ENCODE measurements around the gene DOK1. TPM values are rescaled to one million over a fixed set of nuclear protein-coding genes. Genes with fewer than 3 reads are reported as not detected.

Gene DOK1
- total RNA-seq, 2 experiments from 2014 or later = 23.1 to 24.5 TPM

- intact Hi-C loops (cut with micrococcal nuclease) = no loop called here
- peaks cover 2% of the 10 kb centered on the region for H3K4me1 Mint-ChIP-seq (ENCODE audit: low read depth)
- ChIA-PET POLR2A (no interaction called here), CTCF (no interaction called here)
- no peak overlapping the region for H3K4me3 Mint-ChIP-seq
- no peaks in the 10 kb centered on the region for H3K36me3 Mint-ChIP-seq
- H3K27ac Mint-ChIP-seq = no peak overlapping the region
- no peak for DNase-seq
- H3K9me3 Mint-ChIP-seq = no peaks in the 10 kb centered on the region
- peaks cover 17% of the 10 kb centered on the region for H3K27me3 Mint-ChIP-seq
Measured at GRCh38 chr2:74593826-74594772, 39.6 kb downstream of the DOK1 start.

GRCh38 chr2:74596584-74596983, 42.1 kb downstream of the DOK1 start:
- intact Hi-C loops (cut with micrococcal nuclease) = no loop called here
- no peak for DNase-seq
- Mint-ChIP-seq H3K36me3 (no peaks in the 10 kb centered on the region), H3K4me3 (no peak overlapping the region), H3K27ac (no peak overlapping the region), H3K27me3 (peaks cover 22% of the 10 kb centered on the region), H3K4me1 (ENCODE audit: low read depth) (peaks cover 2% of the 10 kb centered on the region), H3K9me3 (no peaks in the 10 kb centered on the region)
- CTCF ChIA-PET = no interaction called here
- POLR2A ChIA-PET = no interaction called here

DNA sequence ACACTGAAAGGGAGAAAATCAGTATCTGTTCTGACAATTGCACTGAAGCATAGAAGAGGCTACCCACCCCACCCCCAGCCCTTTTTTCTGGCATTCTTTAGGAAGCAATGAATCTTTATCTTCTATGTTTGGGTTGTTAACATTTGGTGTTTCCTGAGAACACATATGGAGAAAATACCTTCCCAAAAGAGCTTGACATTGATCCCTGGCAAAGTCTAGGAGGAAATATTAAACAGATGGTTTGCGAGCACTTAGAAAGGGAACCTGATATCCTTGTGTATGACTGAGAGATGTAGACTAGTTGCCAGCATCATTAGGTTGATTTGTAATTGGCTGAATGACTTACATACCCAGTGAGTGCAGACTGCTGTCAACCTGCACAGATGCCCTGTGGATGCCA, 42.9 kb downstream of the DOK1 start:
- intact Hi-C loops (cut with micrococcal nuclease) = no loop called here
- H3K9me3 Mint-ChIP-seq = no peaks in the 10 kb centered on the region
- no peak overlapping the region for H3K4me3 Mint-ChIP-seq
- ChIA-PET POLR2A (no interaction called here), CTCF (interaction anchor here (1.5 kb wide), 2 partner anchors 9 to 11 kb away, joined by 6 to 7 read pairs; no protein-coding TSS in a partner anchor)
- peaks cover 2% of the 10 kb centered on the region for H3K4me1 Mint-ChIP-seq (ENCODE audit: low read depth)
- H3K27ac Mint-ChIP-seq = no peak overlapping the region
- no peaks in the 10 kb centered on the region for H3K36me3 Mint-ChIP-seq
- H3K27me3 Mint-ChIP-seq = peaks cover 23% of the 10 kb centered on the region
- DNase-seq = no peak

GRCh38 chr2:74599676-74600075, 45.2 kb downstream of the DOK1 start:
- intact Hi-C loops (cut with micrococcal nuclease) = no loop called here
- peaks cover 6% of the 10 kb centered on the region for H3K4me1 Mint-ChIP-seq (ENCODE audit: low read depth)
- POLR2A ChIA-PET = no interaction called here
- no peaks in the 10 kb centered on the region for H3K36me3 Mint-ChIP-seq
- DNase-seq = no peak
- CTCF ChIA-PET = interaction anchor here (0.6 kb wide), 1 partner anchor 14 kb away, joined by 4 read pairs; no protein-coding TSS in a partner anchor
- peaks cover 24% of the 10 kb centered on the region for H3K27me3 Mint-ChIP-seq
- H3K27ac Mint-ChIP-seq = no peak overlapping the region
- no peaks in the 10 kb centered on the region for H3K9me3 Mint-ChIP-seq
- no peak overlapping the region for H3K4me3 Mint-ChIP-seq

DNA sequence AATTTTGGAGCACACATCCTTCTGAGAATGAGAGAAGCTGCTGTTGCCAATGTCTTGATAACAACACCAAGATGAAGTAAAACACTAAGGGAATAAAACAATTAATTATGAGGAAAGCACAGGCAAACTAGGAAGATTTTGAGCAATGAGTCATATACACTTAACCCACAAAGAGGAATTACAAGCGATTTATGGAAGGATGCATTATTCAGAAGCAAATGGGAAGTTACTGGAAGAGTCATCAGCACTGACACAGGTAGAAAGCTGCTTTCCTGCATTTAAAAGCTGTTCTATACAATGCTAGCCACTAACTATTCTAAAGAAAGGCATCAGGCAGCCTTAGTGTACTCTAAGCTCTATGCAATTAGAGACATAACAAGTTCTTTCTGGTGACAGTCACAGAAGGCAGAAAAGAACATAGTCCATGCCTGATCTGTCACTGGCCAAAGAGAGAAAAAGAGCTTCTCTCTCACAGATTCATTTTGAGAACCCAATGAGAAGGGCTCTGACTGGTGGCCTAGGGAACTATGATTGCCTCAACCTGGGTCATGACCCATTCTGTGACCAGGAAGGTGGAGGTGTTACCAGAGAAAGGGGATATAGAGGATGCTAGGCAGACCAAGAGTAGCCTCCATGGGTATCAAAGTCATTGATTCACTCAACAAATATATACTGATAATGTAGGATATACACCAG, 48.2 kb downstream of the DOK1 start:
- no peaks in the 10 kb centered on the region for H3K36me3 Mint-ChIP-seq
- H3K9me3 Mint-ChIP-seq = no peaks in the 10 kb centered on the region
- CTCF ChIA-PET = interaction anchor here (1.1 to 1.2 kb wide), 4 partner anchors 11 to 127 kb away, joined by 3 to 6 read pairs (median 4); no protein-coding TSS in a partner anchor
- H3K27ac Mint-ChIP-seq = no peak overlapping the region
- H3K27me3 Mint-ChIP-seq = peaks cover 21% of the 10 kb centered on the region
- no peak overlapping the region for H3K4me3 Mint-ChIP-seq
- peaks cover 6% of the 10 kb centered on the region for H3K4me1 Mint-ChIP-seq (ENCODE audit: low read depth)
- intact Hi-C loops (cut with micrococcal nuclease) = no loop called here
- peak; percentile 16 for DNase-seq
- POLR2A ChIA-PET = interaction anchor here (0.9 kb wide), 1 partner anchor 13 kb away, joined by 3 read pairs; no protein-coding TSS in a partner anchor

GRCh38 chr2:74603282-74604000, 48.9 kb downstream of the DOK1 start:
- no peaks in the 10 kb centered on the region for H3K9me3 Mint-ChIP-seq
- no peak overlapping the region for H3K27ac Mint-ChIP-seq
- POLR2A ChIA-PET = interaction anchor here (0.9 kb wide), 1 partner anchor 14 kb away, joined by 3 read pairs; no protein-coding TSS in a partner anchor
- H3K27me3 Mint-ChIP-seq = peaks cover 21% of the 10 kb centered on the region
- H3K4me3 Mint-ChIP-seq = no peak overlapping the region
- H3K4me1 Mint-ChIP-seq (ENCODE audit: low read depth) = peaks cover 6% of the 10 kb centered on the region
- no peak for DNase-seq
- CTCF ChIA-PET = interaction anchor here (1.1 kb wide), 1 partner anchor 12 kb away, joined by 4 read pairs; no protein-coding TSS in a partner anchor
- no peaks in the 10 kb centered on the region for H3K36me3 Mint-ChIP-seq
- intact Hi-C loops (cut with micrococcal nuclease) = no loop called here

DNA sequence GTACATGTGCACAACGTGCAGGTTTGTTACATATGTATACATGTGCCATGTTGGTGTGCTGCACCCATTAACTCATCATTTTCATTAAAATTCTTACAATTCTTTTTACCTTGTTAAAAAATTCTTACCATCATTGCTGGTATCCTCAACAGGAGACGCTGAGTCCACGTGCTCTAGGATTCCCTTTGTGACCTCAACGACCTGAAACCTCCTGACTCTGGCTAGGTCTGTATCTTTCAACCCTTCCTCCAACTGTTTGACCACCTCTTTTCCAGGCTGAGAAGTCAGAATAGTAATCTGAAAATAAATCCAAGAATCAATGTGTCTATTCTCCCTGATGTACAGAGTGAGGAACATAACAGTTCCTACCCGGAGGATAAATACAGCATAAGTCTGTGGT, 52.4 kb downstream of the DOK1 start:
- no peak for DNase-seq
- intact Hi-C loops (cut with micrococcal nuclease) = no loop called here
- Mint-ChIP-seq H3K9me3 (no peaks in the 10 kb centered on the region), H3K36me3 (no peaks in the 10 kb centered on the region), H3K27me3 (peaks cover 26% of the 10 kb centered on the region), H3K27ac (no peak overlapping the region), H3K4me3 (no peak overlapping the region), H3K4me1 (ENCODE audit: low read depth) (peaks cover 6% of the 10 kb centered on the region)
- CTCF ChIA-PET = no interaction called here
- POLR2A ChIA-PET = no interaction called here

Other genes with a start within 250 kb of the DOK1 start
- 1 to 10 TPM; 2.9 to 3.1 TPM for gene SLC4A5, start 211.3 kb upstream of the DOK1 start, total RNA-seq
- gene DCTN1, start 174.4 kb upstream of the DOK1 start, total RNA-seq = 10 to 100 TPM; 75.6 to 79.5 TPM
- 1 to 10 TPM; 2.4 to 2.8 TPM for gene C2orf81, start 133.1 kb upstream of the DOK1 start, total RNA-seq
- gene WDR54, start 133.0 kb upstream of the DOK1 start, total RNA-seq = 100 to 1,000 TPM; 101 TPM
- 1 to 10 TPM; 1.4 to 1.6 TPM for gene RTKN, start 112.8 kb upstream of the DOK1 start, total RNA-seq
- 10 to 100 TPM; 32.8 to 35.0 TPM for gene INO80B, start 99.6 kb upstream of the DOK1 start, total RNA-seq
- gene WBP1, start 96.3 kb upstream of the DOK1 start, total RNA-seq = 10 to 100 TPM; 32.9 to 35.9 TPM
- gene MOGS, start 89.3 kb upstream of the DOK1 start, total RNA-seq = 10 to 100 TPM; 56.5 to 58.2 TPM
- gene MRPL53, start 82.0 kb upstream of the DOK1 start, total RNA-seq = 100 to 1,000 TPM; 117 to 121 TPM
- gene CCDC142, start 71.7 kb upstream of the DOK1 start, total RNA-seq = 10 to 100 TPM; 10.1 to 10.8 TPM
- gene TTC31, start 71.6 kb upstream of the DOK1 start, total RNA-seq = 10 to 100 TPM; 27.3 to 29.1 TPM
- gene LBX2, start 55.1 kb upstream of the DOK1 start, total RNA-seq = under 1 TPM; 0.52 to 0.63 TPM
- 10 to 100 TPM; 22.6 to 26.0 TPM for gene PCGF1, start 47.0 kb upstream of the DOK1 start, total RNA-seq
- gene TLX2, start 40.3 kb upstream of the DOK1 start, total RNA-seq = under 1 TPM; 0.52 to 0.94 TPM
- under 1 TPM; 0.33 to 0.56 TPM for gene DQX1, start 28.5 kb upstream of the DOK1 start, total RNA-seq
- 10 to 100 TPM; 92.1 to 98.0 TPM for gene AUP1, start 25.0 kb upstream of the DOK1 start, total RNA-seq
- 10 to 100 TPM; 70.6 to 72.3 TPM for gene HTRA2, start 24.8 kb upstream of the DOK1 start, total RNA-seq
- gene LOXL3, start 778 bp upstream of the DOK1 start, total RNA-seq = 1 to 10 TPM in 1 of 2 experiments, under 1 TPM in 1; 0.90 to 1.1 TPM
- gene M1AP, start 93.6 kb downstream of the DOK1 start, total RNA-seq = not detected
- gene SEMA4F, start 99.5 kb downstream of the DOK1 start, total RNA-seq = 1 to 10 TPM; 7.7 to 7.9 TPM